MM.1S (cell line): Measurements from ENCODE around the gene HELZ.

Source experiments
- CTCF ChIP-seq: fragments of 300-600 bp; sonication (generic); IDR thresholded peaks from 2 replicates; pipeline ENCODE4 v1.5.1; 2016; ENCODE audit warnings: antibody characterized with exemption, low read length, mixed read lengths
- EZH2 ChIP-seq: fragments of 300-600 bp; sonication (generic); optimal IDR thresholded peaks from 2 replicates; pipeline ENCODE3; 2017; ENCODE audit warnings: low read depth, mild to moderate bottlenecking, antibody characterized with exemption, low read length, mixed read lengths
- EZH2phosphoT487 ChIP-seq: fragments of 300-600 bp; sonication (generic); IDR thresholded peaks from 2 replicates; pipeline ENCODE4 v1.6.1; 2018; ENCODE audit warnings: antibody characterized with exemption, low read length

GRCh38 chr17:67280279-67280678 lies 35.3 kb upstream of the HELZ start:
- TF ChIP-seq CTCF: no peak
- no peak for TF ChIP-seq EZH2phosphoT487
- no peak for TF ChIP-seq EZH2
